Epithelial cell of alveolus of lung (primary cell): ENCODE results near the gene OR2A14. TPM values are rescaled to one million over a fixed set of nuclear protein-coding genes. Genes with fewer than 3 reads are reported as not detected.

ENCODE experiments used
- total RNA-seq: library from RNA; depleted of rRNA; stranded (reverse); fragments of >200 nt; gene quantifications from 2 replicates; pipeline ENCODE4 v1.2.1, GENCODE V29; 2015

Gene OR2A14
- total RNA-seq: not detected in 2 replicates

GRCh38 chr7:144122876-144123275 is at the start of gene OR2A14:
OR2A14 (plus strand) TSS chr7:144123176; CDS start chr7:144129113, 5,937 bp downstream.

GRCh38 chr7:144085978-144086377 is 37.0 kb upstream of the OR2A14 start, which contains the start of gene OR2A12:
OR2A12 (plus strand) TSS chr7:144086278; CDS start chr7:144095108, 8,830 bp downstream.

GRCh38 chr7:144109283-144109682 is 13.7 kb upstream of the OR2A14 start, which contains the start of gene OR2A2:
OR2A2 (plus strand) TSS chr7:144109583; CDS start chr7:144109583, 0 bp downstream.

Other genes with a start within 250 kb of the OR2A14 start
- 56.9 and 147 TPM in 2 replicates for gene TCAF1, start 221.0 kb upstream of the OR2A14 start, total RNA-seq
- not detected in 2 replicates for gene OR2F2, start 187.9 kb upstream of the OR2A14 start, total RNA-seq
- not detected in 2 replicates for gene OR2F1, start 168.3 kb upstream of the OR2A14 start, total RNA-seq
- not detected in 2 replicates for gene OR6B1, start 122.9 kb upstream of the OR2A14 start, total RNA-seq
- gene OR2A5, start 74.2 kb upstream of the OR2A14 start, total RNA-seq: not detected in 2 replicates
- not detected in 2 replicates for gene OR2A25, start 53.4 kb upstream of the OR2A14 start, total RNA-seq
- not detected in 2 replicates for gene OR2A12, start 36.9 kb upstream of the OR2A14 start, total RNA-seq
- not detected in 2 replicates for gene OR2A2, start 13.6 kb upstream of the OR2A14 start, total RNA-seq
- gene CTAGE4, start 60.3 kb downstream of the OR2A14 start, total RNA-seq: 0.72 TPM in 1 of 2 replicates, not detected in the other
- 0.16 and 1.2 TPM in 2 replicates for gene ARHGEF35, start 72.7 kb downstream of the OR2A14 start, total RNA-seq
- gene OR2A42, start 116.4 kb downstream of the OR2A14 start, total RNA-seq: not detected in 2 replicates
- gene OR2A7, start 141.6 kb downstream of the OR2A14 start, total RNA-seq: 0.13 and 0.56 TPM in 2 replicates
- gene CTAGE8, start 146.1 kb downstream of the OR2A14 start, total RNA-seq: 0.08 and 0.26 TPM in 2 replicates
- 0.13 and 0.24 TPM in 2 replicates for gene OR2A1, start 189.2 kb downstream of the OR2A14 start, total RNA-seq
- gene ARHGEF5, start 232.2 kb downstream of the OR2A14 start, total RNA-seq: 1.7 and 3.4 TPM in 2 replicates